Prostate gland (tissue), 2 donors: Measurements from ENCODE around the gene PSMB1. TPM values are rescaled to one million over a fixed set of nuclear protein-coding genes. Genes with fewer than 3 reads are reported as not detected.
"Not testable (repeated sequence)": the region's sequence is repeated elsewhere in the genome, so short reads cannot be mapped to it uniquely, and the experiment has no call there.

Experiments used
- DNase-seq: peaks from one replicate; pipeline ENCODE4 v3.0.0-alpha.2; 2019; ENCODE audit warnings: low spot score
- H3K27ac ChIP-seq, 2 donors: fragments of 200-600 bp; sonication (generic); 2 replicates each; pipeline ENCODE4 v1.5.1; 2017 to 2019
- H3K27me3 ChIP-seq: fragments of 200-600 bp; sonication (generic); replicated peaks from 2 replicates; pipeline ENCODE4 v1.5.1; 2019; ENCODE audit not compliant: insufficient read depth
- H3K36me3 ChIP-seq, 2 donors: fragments of 200-600 bp; sonication (generic); 1 replicate in 1 of 2; 2 replicates in 1 of 2; pipeline versions ENCODE4 v1.5.1 to v1.8.1; 2017 to 2019
- H3K4me1 ChIP-seq: fragments of 200-600 bp; sonication (generic); replicated peaks from 2 replicates; pipeline ENCODE4 v1.5.1; 2019
- H3K4me3 ChIP-seq, 2 donors: fragments of 200-600 bp; sonication (generic); 2 replicates each; pipeline ENCODE4 v1.5.1; 2017 to 2019
- H3K9me3 ChIP-seq: fragments of 200-600 bp; sonication (generic); 2 replicates; pipeline ENCODE4 v1.5.1; 2017
- POLR2A ChIP-seq: fragments of 450-650 bp; IDR thresholded peaks from one replicate; pipeline ENCODE4 v1.6.1; 2016; ENCODE audit warnings: antibody characterized with exemption, mild to moderate bottlenecking
- POLR2AphosphoS5 ChIP-seq: sonication (generic); formaldehyde crosslinking; IDR thresholded peaks from one replicate; pipeline ENCODE4 v1.6.1; 2017; ENCODE audit warnings: antibody characterized with exemption
- WGBS: methylation state at CpG from one replicate; pipeline ENCODE4 v1.1.5; 2018; 5-methylcytosine and 5-hydroxymethylcytosine counted together
- intact Hi-C: fragments of 100-400 bp; cut with DNase I; formaldehyde crosslinking; loops from one replicate; pipeline ENCODE4 v1.14.2; 2022
- total RNA-seq, 2 donors: library from RNA; depleted of rRNA; stranded (reverse); fragments of >200 nt; gene quantifications; one replicate each; pipeline ENCODE4 v1.1.0, GENCODE V29; 2016
- TF ChIP-seq, protein P1 (sequence below), 4 experiments: fragments of 200-600 bp in 2 of 4; fragments of 450-650 bp in 2 of 4; sonication (generic) in 2 of 4; IDR thresholded peaks; 1 replicate in 3 of 4; 2 replicates in 1 of 4; pipeline ENCODE4 v1.5.1; 2016 to 2019; ENCODE audit warnings: antibody characterized with exemption in 4 of 4, mild to moderate bottlenecking in 2 of 4, moderate library complexity in 2 of 4

Gene PSMB1
- total RNA-seq, 2 donors from 2014 or later, result 188 to 234 TPM

DNA sequence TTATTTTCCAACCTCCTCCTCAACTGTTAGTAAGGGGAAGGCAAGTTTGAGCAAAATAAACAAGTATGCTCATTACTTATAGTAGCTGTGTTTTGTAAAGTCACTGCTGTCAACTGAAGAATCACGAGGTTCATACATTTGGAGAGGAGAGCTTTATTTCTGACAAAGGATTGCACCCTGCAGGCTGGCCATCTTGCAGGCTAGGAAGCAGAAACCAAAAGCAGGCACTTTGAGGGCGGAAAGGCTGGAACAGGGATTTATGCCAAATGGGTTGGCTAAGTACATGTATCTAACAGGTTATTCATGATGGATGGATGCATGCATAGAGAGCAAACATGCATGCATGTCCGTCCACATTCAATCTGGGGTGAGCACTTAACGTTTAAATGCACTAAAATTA is 46.7 kb downstream of the PSMB1 start:
- DNase-seq, result no peak
- H3K4me3 ChIP-seq, result no peak overlapping the region
- peaks cover 2% of the 10 kb centered on the region for H3K27me3 ChIP-seq
- H3K4me1 ChIP-seq, result no peaks in the 10 kb centered on the region
- intact Hi-C loops, result no loop called here
- H3K27ac ChIP-seq, result no peak overlapping the region
- no peaks in the 10 kb centered on the region for H3K9me3 ChIP-seq
- H3K36me3 ChIP-seq, result no peaks in the 10 kb centered on the region
- TF ChIP-seq, protein P1, sequence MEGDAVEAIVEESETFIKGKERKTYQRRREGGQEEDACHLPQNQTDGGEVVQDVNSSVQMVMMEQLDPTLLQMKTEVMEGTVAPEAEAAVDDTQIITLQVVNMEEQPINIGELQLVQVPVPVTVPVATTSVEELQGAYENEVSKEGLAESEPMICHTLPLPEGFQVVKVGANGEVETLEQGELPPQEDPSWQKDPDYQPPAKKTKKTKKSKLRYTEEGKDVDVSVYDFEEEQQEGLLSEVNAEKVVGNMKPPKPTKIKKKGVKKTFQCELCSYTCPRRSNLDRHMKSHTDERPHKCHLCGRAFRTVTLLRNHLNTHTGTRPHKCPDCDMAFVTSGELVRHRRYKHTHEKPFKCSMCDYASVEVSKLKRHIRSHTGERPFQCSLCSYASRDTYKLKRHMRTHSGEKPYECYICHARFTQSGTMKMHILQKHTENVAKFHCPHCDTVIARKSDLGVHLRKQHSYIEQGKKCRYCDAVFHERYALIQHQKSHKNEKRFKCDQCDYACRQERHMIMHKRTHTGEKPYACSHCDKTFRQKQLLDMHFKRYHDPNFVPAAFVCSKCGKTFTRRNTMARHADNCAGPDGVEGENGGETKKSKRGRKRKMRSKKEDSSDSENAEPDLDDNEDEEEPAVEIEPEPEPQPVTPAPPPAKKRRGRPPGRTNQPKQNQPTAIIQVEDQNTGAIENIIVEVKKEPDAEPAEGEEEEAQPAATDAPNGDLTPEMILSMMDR (IDR thresholded peaks at IDR 0.05), result no peak
- TF ChIP-seq POLR2A (no peak), POLR2AphosphoS5 (no peak)
- 75% methylated on average over 4 of the region's 4 CpGs for WGBS

DNA sequence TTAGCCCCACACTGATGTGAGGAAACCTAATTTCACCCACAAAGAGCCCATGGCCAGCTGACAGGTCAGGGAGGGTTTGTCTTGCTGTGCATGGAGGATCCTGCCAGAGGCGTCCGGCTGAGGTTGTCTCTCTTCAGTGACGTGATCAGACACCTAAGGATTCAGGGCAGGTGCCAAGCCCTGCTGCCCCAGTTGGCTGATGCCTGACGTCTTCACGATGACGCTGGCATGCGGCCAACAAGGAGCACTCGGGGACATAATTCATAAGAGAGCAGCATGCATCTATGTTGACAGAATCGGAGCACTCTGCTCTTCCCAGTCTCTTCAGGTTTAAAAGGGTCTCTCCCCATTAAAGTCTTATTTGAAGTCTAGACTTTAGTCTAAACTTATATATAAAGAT is 47.8 kb downstream of the PSMB1 start:
- no peaks in the 10 kb centered on the region for H3K4me1 ChIP-seq
- no peak overlapping the region for H3K27ac ChIP-seq
- 9% methylated on average over 9 of the region's 9 CpGs for WGBS
- H3K9me3 ChIP-seq, result no peaks in the 10 kb centered on the region
- H3K27me3 ChIP-seq, result peaks cover 2% of the 10 kb centered on the region
- H3K36me3 ChIP-seq, result no peaks in the 10 kb centered on the region
- no peak for TF ChIP-seq POLR2AphosphoS5
- TF ChIP-seq POLR2A, result no peak
- TF ChIP-seq, protein P1 (IDR thresholded peaks at IDR 0.05), result no peak
- DNase-seq, result no peak
- intact Hi-C loops, result no loop called here
- H3K4me3 ChIP-seq, result no peak overlapping the region

DNA sequence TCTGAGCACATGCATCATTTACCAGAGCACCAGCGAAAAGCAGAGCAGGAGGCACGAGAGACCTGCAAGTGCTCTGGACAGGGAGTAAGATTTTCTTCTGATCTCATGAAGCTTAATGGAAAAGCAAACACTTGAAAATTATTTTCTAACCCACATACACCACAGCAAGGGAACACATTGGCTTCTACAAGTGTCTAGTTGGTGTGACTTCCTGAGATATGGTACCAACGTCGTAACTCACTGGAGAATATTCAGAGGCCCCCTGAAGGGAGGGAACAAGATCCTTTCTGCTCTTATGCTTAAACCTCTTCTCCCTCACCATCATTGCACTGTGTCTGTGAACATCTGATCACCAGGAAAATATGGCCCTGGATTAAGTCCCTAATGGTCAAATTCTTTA is 48.6 kb downstream of the PSMB1 start:
- no peaks in the 10 kb centered on the region for H3K4me1 ChIP-seq
- peaks cover 2% of the 10 kb centered on the region for H3K27me3 ChIP-seq
- WGBS, result 63% methylated on average over 4 of the region's 4 CpGs
- DNase-seq, result no peak
- no peak overlapping the region for H3K27ac ChIP-seq
- H3K36me3 ChIP-seq, result no peaks in the 10 kb centered on the region
- H3K4me3 ChIP-seq, result no peak overlapping the region
- TF ChIP-seq POLR2A (no peak), POLR2AphosphoS5 (no peak)
- TF ChIP-seq, protein P1 (IDR thresholded peaks at IDR 0.05), result no peak
- no peaks in the 10 kb centered on the region for H3K9me3 ChIP-seq
- intact Hi-C loops, result no loop called here

DNA sequence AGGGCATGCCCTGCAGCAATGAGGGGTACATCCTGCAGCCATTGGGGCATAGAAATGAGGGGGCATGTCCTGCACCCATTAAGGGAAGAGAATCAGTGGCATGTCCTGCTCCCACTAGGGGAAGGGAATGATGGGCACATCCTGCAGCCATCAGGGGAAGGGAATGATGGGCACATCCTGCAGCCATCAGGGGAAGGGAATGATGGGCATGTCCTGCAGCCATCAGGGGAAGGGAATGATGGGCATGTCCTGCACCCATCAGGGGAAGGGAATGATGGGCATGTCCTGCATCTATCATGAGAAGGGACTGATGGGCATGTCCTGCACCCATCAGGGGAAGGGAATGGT is 49.7 kb downstream of the PSMB1 start:
- TF ChIP-seq POLR2A (no peak), POLR2AphosphoS5 (no peak)
- TF ChIP-seq, protein P1 (IDR thresholded peaks at IDR 0.05), result no peak
- intact Hi-C loops, result no loop called here

DNA sequence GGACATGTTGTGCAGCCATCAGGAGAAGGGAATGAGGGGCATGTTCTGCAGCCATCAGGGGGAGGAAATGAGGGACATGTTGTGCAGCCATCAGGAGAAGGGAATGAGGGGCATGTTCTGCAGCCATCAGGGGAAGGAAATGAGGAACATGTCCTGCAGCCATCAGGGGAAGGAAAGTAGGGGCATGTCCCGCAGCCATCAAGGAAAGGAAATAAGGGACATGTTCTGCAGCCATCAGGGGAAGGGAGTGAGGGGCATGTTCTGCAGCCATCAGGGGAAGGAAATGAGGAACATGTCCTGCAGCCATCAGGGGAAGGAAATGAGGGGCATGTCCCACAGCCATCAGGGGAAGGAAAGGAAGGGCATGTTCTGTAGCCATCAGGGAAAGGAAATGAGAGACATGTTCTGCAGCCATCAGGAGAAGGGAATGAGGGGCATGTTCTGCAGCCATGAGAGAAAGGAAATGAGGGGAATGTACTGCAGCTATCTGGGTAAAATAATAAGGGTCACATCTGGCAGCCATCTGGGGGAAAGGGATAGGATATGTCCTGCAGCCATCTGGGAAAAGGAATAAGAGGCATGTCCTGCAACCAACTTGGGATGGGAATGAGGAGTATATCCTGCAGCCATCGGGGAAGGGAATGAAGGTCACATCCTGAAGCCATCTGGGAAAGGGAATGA is 50.2 kb downstream of the PSMB1 start:
- H3K36me3 ChIP-seq, H3K27me3 ChIP-seq, H3K4me3 ChIP-seq, H3K4me1 ChIP-seq, DNase-seq, H3K9me3 ChIP-seq, H3K27ac ChIP-seq, intact Hi-C loops: not testable (repeated sequence)
- 66% methylated on average over 2 of the region's 2 CpGs for WGBS

More for the DNA sequence above, 49.7 kb downstream of the PSMB1 start:
- Histone ChIP-seq H3K4me3 (no peak overlapping the region), H3K27ac (no peak overlapping the region), H3K4me1 (no peaks in the 10 kb centered on the region), H3K9me3 (no peaks in the 10 kb centered on the region), H3K27me3 (peaks cover 2% of the 10 kb centered on the region), H3K36me3 (no peaks in the 10 kb centered on the region)
- no peak for DNase-seq

DNA sequence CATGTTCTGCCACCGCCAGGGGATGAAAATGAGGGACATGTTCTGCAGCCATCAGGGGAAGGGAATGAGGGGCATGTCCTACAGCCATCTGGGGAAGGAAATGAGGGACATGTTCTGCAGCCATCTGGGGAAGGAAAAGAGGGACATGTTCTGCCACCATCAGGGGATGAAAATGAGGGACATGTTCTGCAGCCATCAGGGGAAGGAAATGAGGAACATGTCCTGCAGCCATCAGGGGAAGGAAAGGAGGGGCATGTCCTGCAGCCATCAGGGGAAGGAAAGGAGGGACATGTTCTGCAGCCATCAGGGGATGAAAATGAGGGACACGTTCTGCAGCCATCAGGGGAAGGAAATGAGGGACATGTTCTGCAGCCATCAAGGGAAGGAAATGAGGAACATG is 50.8 kb downstream of the PSMB1 start:
- H3K27ac ChIP-seq, DNase-seq, H3K36me3 ChIP-seq, intact Hi-C loops, H3K4me3 ChIP-seq, H3K27me3 ChIP-seq, H3K9me3 ChIP-seq, H3K4me1 ChIP-seq: not testable (repeated sequence)
- WGBS, result 61% methylated on average over 2 of the region's 2 CpGs
